Uterus (tissue), 2 donors: ENCODE data around the gene BZW2.

Experiments used
- CTCF ChIP-seq, 4 experiments: fragments of 200-600 bp in 2 of 4; fragments of 450-650 bp in 2 of 4; sonication (generic) in 2 of 4; IDR thresholded peaks; one replicate each; pipeline ENCODE4 v1.5.1; 2016 to 2019; ENCODE audit warnings: antibody characterized with exemption in 4 of 4, mild to moderate bottlenecking in 2 of 4, moderate library complexity in 1 of 4
- POLR2A ChIP-seq, 2 donors: fragments of 450-650 bp; IDR thresholded peaks; one replicate each; pipeline ENCODE4 v1.6.1; 2016; ENCODE audit warnings: antibody characterized with exemption in 2 of 2, mild to moderate bottlenecking in 1 of 2, moderate library complexity in 1 of 2

DNA sequence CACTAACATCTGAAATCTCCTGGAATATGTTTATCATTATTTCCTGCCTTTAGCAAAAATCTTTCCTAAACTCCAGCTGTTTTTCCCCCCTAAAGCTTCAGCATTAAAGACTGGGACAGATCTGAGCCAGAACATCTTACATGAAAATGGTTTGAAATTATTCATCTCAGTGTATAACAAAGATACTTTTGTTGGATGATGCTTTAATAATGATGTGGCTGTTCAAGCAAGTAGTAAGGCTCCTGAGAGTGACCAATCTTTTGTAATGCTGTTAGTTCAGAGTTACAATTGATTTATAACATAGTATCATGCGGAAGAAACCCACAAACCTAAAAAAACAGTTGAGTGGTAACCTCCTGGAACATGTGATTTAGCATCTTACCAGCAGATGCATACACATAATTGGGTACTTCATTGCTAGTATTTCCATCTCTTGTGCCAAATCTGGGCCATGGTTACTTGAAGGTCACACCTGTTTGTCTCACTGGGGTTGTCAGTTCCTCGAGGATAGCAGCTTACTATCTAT, 1.5 kb downstream of the BZW2 start:
- TF ChIP-seq CTCF (IDR thresholded peaks at IDR 0.05) (no peak), POLR2A (IDR thresholded peaks at IDR 0.05) (no peak)
